Adrenal gland (tissue), 12 donors: ENCODE data around the gene ABCC4. TPM values are rescaled to one million over a fixed set of nuclear protein-coding genes. Genes with fewer than 3 reads are reported as not detected.

Source experiments
- DNase-seq, 7 donors: peaks; one replicate each; pipeline ENCODE4 v3.0.0-alpha.2; 2019 to 2020
- H3K27ac ChIP-seq, 5 donors: fragments of 200-600 bp; sonication (generic) in 4 of 5; 1 replicate in 3 of 5; 2 replicates in 2 of 5; pipeline versions ENCODE4 v1.5.1 to v1.8.0; 2016 to 2020; ENCODE audit warnings: mild to moderate bottlenecking in 1 of 5
- H3K27me3 ChIP-seq: fragments of 200-600 bp; 2 replicates; pipeline ENCODE4 v1.8.0; 2021
- H3K36me3 ChIP-seq, 2 donors: fragments of 200-600 bp; replicated peaks in 1 of 2; 1 replicate in 1 of 2; 2 replicates in 1 of 2; pipeline versions ENCODE4 v1.5.1 to v1.8.0; 2018 to 2022
- H3K4me1 ChIP-seq, 2 donors: fragments of 200-600 bp; replicated peaks in 1 of 2; 1 replicate in 1 of 2; 2 replicates in 1 of 2; pipeline versions ENCODE4 v1.5.1 to v1.8.0; 2018 to 2021
- H3K4me3 ChIP-seq, 4 donors: fragments of 200-600 bp; sonication (generic) in 3 of 4; one replicate each; pipeline ENCODE4 v1.5.1; 2016 to 2018
- H3K9me3 ChIP-seq, 3 donors: fragments of 200-600 bp; sonication (generic) in 1 of 3; replicated peaks in 1 of 3; 1 replicate in 2 of 3; 2 replicates in 1 of 3; pipeline versions ENCODE4 v1.5.1 to v1.8.0; 2016 to 2021
- CTCF ChIP-seq, 6 experiments: fragments of 450-650 bp in 4 of 6; fragments of 200-600 bp in 2 of 6; sonication (generic) in 1 of 6; IDR thresholded peaks; 1 replicate in 5 of 6; 2 replicates in 1 of 6; pipeline versions ENCODE4 v1.5.1 to v1.8.0; 2016 to 2021; ENCODE audit warnings: antibody characterized with exemption in 6 of 6, mild to moderate bottlenecking in 2 of 6, moderate library complexity in 1 of 6
- POLR2A ChIP-seq, 2 donors: fragments of 450-650 bp; IDR thresholded peaks; one replicate each; pipeline ENCODE4 v1.6.1; 2017; ENCODE audit warnings: antibody characterized with exemption in 2 of 2, mild to moderate bottlenecking in 2 of 2, moderate library complexity in 1 of 2
- WGBS, 4 donors: extraction: QIAGEN DNeasy Blood & Tissue Kit in 2 of 4; methylation state at CpG; one replicate each; pipeline versions ENCODE4 v1.1.5 to v1.1.7; 2013 to 2017; 5-methylcytosine and 5-hydroxymethylcytosine counted together
- intact Hi-C, 2 donors: fragments of 100-400 bp; cut with DNase I; formaldehyde crosslinking; loops; one replicate each; pipeline versions ENCODE4 v1.14.1 to v1.15.0; 2022 to 2023
- polyA plus RNA-seq, 3 donors: library from polyadenylated mRNA; stranded (reverse); fragments of 200-250 nt in 2 of 3; fragments of 350-450 nt in 1 of 3; fragmentation: Illumina TruSeq in 1 of 3; extraction: RNeasy Lipid Tissue Mini Kit (QIAGEN cat#74804) in 1 of 3; gene quantifications; one replicate each; pipeline ENCODE4 v1.2.3, GENCODE V29; 2013 to 2014
- total RNA-seq, 9 donors: library from RNA; depleted of rRNA in 4 of 9; stranded (reverse); fragments of >200 nt in 4 of 9; fragments of 120-200 nt in 1 of 9; fragmentation: NEBNext Ultra II Directional in 1 of 9; extraction: Animal tissue kit (Norgen Biotek cat#: 25700) in 1 of 9; gene quantifications; one replicate each; pipeline versions ENCODE4 v1.1.0 to v1.2.4, GENCODE V29; 2013 to 2023
- donor health status: healthy with polysubstance abuse.
- donor health status: Bipolar disorder and iron deficiency.
- donor health status: DM: yes; HTN: yes; CAD: no.
- donor health status: DM: no; HTN: no; CAD: no.
- donor health status: DM: no; HTN: no; CAD: no.
- donor health status: DM: yes; HTN: yes; CAD: no.

Gene ABCC4
- total and polyA plus RNA-seq, 12 donors, result 0.56 to 6.6 (median 3.4) TPM

- Histone ChIP-seq H3K4me1 (no peaks in the 10 kb centered on the region), H3K9me3 (no peaks in the 10 kb centered on the region), H3K27ac (no peak overlapping the region), H3K36me3 (no peaks in the 10 kb centered on the region), H3K27me3 (no peaks in the 10 kb centered on the region), H3K4me3 (no peak overlapping the region)
- WGBS, 4 donors, result 88 to 92% (median 91%) methylated on average over 4 of the region's 4 CpGs
- intact Hi-C loops, result no loop called here
- no peak for DNase-seq
- TF ChIP-seq POLR2A (IDR thresholded peaks at IDR 0.05) (no peak), CTCF (IDR thresholded peaks at IDR 0.05) (no peak)
Observed at GRCh38 chr13:95222733-95223018, 78.6 kb downstream of the ABCC4 start.

GRCh38 chr13:95221971-95222732, 79.1 kb downstream of the ABCC4 start:
- WGBS, 4 donors, result 67 to 74% (median 70%) methylated on average over 8 of the region's 8 CpGs
- Histone ChIP-seq H3K4me3 (no peak overlapping the region), H3K36me3 (no peaks in the 10 kb centered on the region), H3K9me3 (no peaks in the 10 kb centered on the region), H3K27me3 (no peaks in the 10 kb centered on the region), H3K27ac (no peak overlapping the region), H3K4me1 (no peaks in the 10 kb centered on the region)
- intact Hi-C loops, result no loop called here
- DNase-seq, result no peak
- TF ChIP-seq POLR2A (IDR thresholded peaks at IDR 0.05) (no peak), CTCF (IDR thresholded peaks at IDR 0.05) (no peak)

- Histone ChIP-seq H3K4me1 (no peaks in the 10 kb centered on the region), H3K9me3 (no peaks in the 10 kb centered on the region), H3K36me3 (no peaks in the 10 kb centered on the region), H3K27me3 (no peaks in the 10 kb centered on the region), H3K27ac (no peak overlapping the region), H3K4me3 (no peak overlapping the region)
- intact Hi-C loops, result no loop called here
- DNase-seq, result no peak
- WGBS, 4 donors, result 76 to 89% (median 81%) methylated on average over 1 of the region's 1 CpG
- TF ChIP-seq POLR2A (IDR thresholded peaks at IDR 0.05) (no peak), CTCF (IDR thresholded peaks at IDR 0.05) (no peak)
Observed at GRCh38 chr13:95220611-95221010, 80.6 kb downstream of the ABCC4 start.

- no peak for DNase-seq
- TF ChIP-seq POLR2A (IDR thresholded peaks at IDR 0.05) (no peak), CTCF (IDR thresholded peaks at IDR 0.05) (no peak)
- intact Hi-C loops, result no loop called here
- Histone ChIP-seq H3K27ac (no peak overlapping the region), H3K4me1 (no peaks in the 10 kb centered on the region), H3K36me3 (no peaks in the 10 kb centered on the region), H3K9me3 (no peaks in the 10 kb centered on the region), H3K4me3 (no peak overlapping the region), H3K27me3 (no peaks in the 10 kb centered on the region)
- 67 to 75% (median 68%) methylated on average over 6 of the region's 6 CpGs for WGBS, 4 donors
Observed at GRCh38 chr13:95217920-95218830, 83.1 kb downstream of the ABCC4 start.
